Occipital lobe (tissue), 2 donors: ENCODE results near the gene NFASC. TPM values are rescaled to one million over a fixed set of nuclear protein-coding genes. Genes with fewer than 3 reads are reported as not detected.

Experiments used
- DNase-seq: peaks from one replicate; lab custom pipeline; 2025; lab: John Stamatoyannopoulos, UW
- total RNA-seq: library from RNA; depleted of rRNA; stranded (reverse); fragments of >200 nt; gene quantifications from one replicate; pipeline ENCODE4 v1.2.3, GENCODE V29; 2014

The NFASC gene
- total RNA-seq, 1 donor from 2014 or later, result 32.4 TPM

GRCh38 chr1:204959836-204960235 is 89.2 kb downstream of the NFASC start:
- no peak for DNase-seq

GRCh38 chr1:204960306-204961125 is 89.9 kb downstream of the NFASC start:
- DNase-seq, result no peak

- no peak for DNase-seq
Measured at GRCh38 chr1:204961765-204962419, 91.2 kb downstream of the NFASC start.

- DNase-seq, result no peak
Measured at GRCh38 chr1:204962742-204963632, 92.3 kb downstream of the NFASC start.

GRCh38 chr1:204967451-204967850 is 96.8 kb downstream of the NFASC start:
- no peak for DNase-seq

GRCh38 chr1:204968135-204968534 is 97.5 kb downstream of the NFASC start:
- DNase-seq, result no peak

- no peak for DNase-seq
Measured at GRCh38 chr1:204968951-204969350, 98.3 kb downstream of the NFASC start.

GRCh38 chr1:204970937-204971336 is 100.3 kb downstream of the NFASC start:
- DNase-seq, result no peak

- DNase-seq, result no peak
Measured at GRCh38 chr1:204971517-204972336, 101.1 kb downstream of the NFASC start.

GRCh38 chr1:204972426-204972825 is 101.8 kb downstream of the NFASC start:
- no peak for DNase-seq

GRCh38 chr1:204973449-204973848 is 102.8 kb downstream of the NFASC start:
- no peak for DNase-seq

GRCh38 chr1:204974327-204974726 is 103.7 kb downstream of the NFASC start:
- DNase-seq, result no peak

GRCh38 chr1:204975021-204975420 is 104.4 kb downstream of the NFASC start:
- DNase-seq, result no peak

GRCh38 chr1:204975568-204976235 is 105.0 kb downstream of the NFASC start:
- no peak for DNase-seq

- no peak for DNase-seq
Measured at GRCh38 chr1:204976646-204977045, 106.0 kb downstream of the NFASC start.

- DNase-seq, result no peak
Measured at GRCh38 chr1:204977318-204977717, 106.7 kb downstream of the NFASC start.

GRCh38 chr1:204978782-204979181 is 108.1 kb downstream of the NFASC start:
- no peak for DNase-seq

GRCh38 chr1:204979306-204979705 is 108.6 kb downstream of the NFASC start:
- no peak for DNase-seq

GRCh38 chr1:204979891-204980649 is 109.4 kb downstream of the NFASC start:
- no peak for DNase-seq
